Pancreas (tissue), 10 donors: ENCODE data around the gene FARP1. TPM values are rescaled to one million over a fixed set of nuclear protein-coding genes. Genes with fewer than 3 reads are reported as not detected.

ENCODE experiments used
- ATAC-seq, 4 donors: fragments of 200-7000 bp; cut with Tn5 transposase; one replicate each; pipeline versions ENCODE4 v1.8.0 to v1.9.1; 2020; ENCODE audit warnings: mild to moderate bottlenecking in 4 of 4, moderate library complexity in 4 of 4
- DNase-seq, 6 donors: peaks; one replicate each; pipeline ENCODE4 v3.0.0-alpha.2; 2020
- FAIRE-seq: peaks from 2 replicates; lab custom pipeline; 2012; peaks lifted over from hg19 to GRCh38; lab: Jason Lieb, UNC
- H3K27ac ChIP-seq, 4 donors: fragments of 200-600 bp; sonication (generic); 1 replicate in 3 of 4; 2 replicates in 1 of 4; pipeline versions ENCODE4 v1.5.0 to v1.8.0; 2020
- H3K27me3 ChIP-seq, 4 donors: fragments of 200-600 bp; one replicate each; pipeline ENCODE4 v1.8.0; 2021
- H3K36me3 ChIP-seq, 3 donors: fragments of 200-600 bp; sonication (generic) in 1 of 3; one replicate each; pipeline versions ENCODE4 v1.5.0 to v1.8.0; 2020 to 2021
- H3K4me1 ChIP-seq, 3 donors: fragments of 200-600 bp; one replicate each; pipeline ENCODE4 v1.8.0; 2021
- H3K4me3 ChIP-seq, 4 donors: fragments of 200-600 bp; sonication (generic) in 2 of 4; one replicate each; pipeline versions ENCODE4 v1.5.0 to v1.8.0; 2020 to 2021
- H3K9me3 ChIP-seq, 4 donors: fragments of 200-600 bp; one replicate each; pipeline ENCODE4 v1.8.0; 2021
- CTCF ChIP-seq, 4 donors: fragments of 200-600 bp; sonication (generic) in 3 of 4; IDR thresholded peaks; one replicate each; pipeline versions ENCODE4 v1.5.0 to v1.8.0; 2021; ENCODE audit warnings: antibody characterized with exemption in 4 of 4
- WGBS, 2 donors: extraction: QIAGEN DNeasy Blood & Tissue Kit; methylation state at CpG; one replicate each; pipeline ENCODE4 v1.1.7; 2013; 5-methylcytosine and 5-hydroxymethylcytosine counted together
- intact Hi-C, 3 donors: fragments of 100-400 bp; cut with DNase I; formaldehyde crosslinking; loops; one replicate each; pipeline versions ENCODE4 v1.11.1 to v1.14.2; 2022
- polyA plus RNA-seq, 2 donors: library from polyadenylated mRNA; stranded (reverse); fragments of 200-250 nt; gene quantifications; one replicate each; pipeline ENCODE4 v1.2.3, GENCODE V29; 2013
- total RNA-seq, 6 donors: library from RNA; stranded (reverse); fragmentation: NEBNext Ultra II Directional in 4 of 6; extraction: Animal tissue kit (Norgen Biotek cat#: 25700) in 4 of 6; gene quantifications; one replicate each; pipeline versions ENCODE4 v1.2.1 to v1.2.4, GENCODE V29; 2021 to 2023
- donor health status: healthy with polysubstance abuse.
- donor health status: DM: no; HTN: no; CAD: no; lungs with moderate emphysema.
- donor health status: DM: no; HTN: no; CAD: no.
- donor health status: control.
- donor health status: control.
- donor health status: Bipolar disorder and iron deficiency.
- donor health status: DM: yes; HTN: yes; CAD: no.
- donor health status: DM: no; HTN: no; CAD: no.
- donor health status: DM: no; HTN: no; CAD: no.
- donor health status: DM: yes; HTN: yes; CAD: no.

Gene FARP1
- total and polyA plus RNA-seq, 8 donors, result 30.8 to 95.1 (median 56.0) TPM

GRCh38 chr13:98141509-98142379, 1.1 kb upstream of the FARP1 start:
- no peaks in the 10 kb centered on the region for H3K27me3 ChIP-seq
- no peaks in the 10 kb centered on the region for H3K9me3 ChIP-seq
- DNase-seq, result peak in 5 of 6 donors; percentile 29 to 80 (median 57)
- no peak for TF ChIP-seq CTCF (IDR thresholded peaks at IDR 0.05)
- H3K4me1 ChIP-seq, result peaks cover 12 to 18% (median 18%) of the 10 kb centered on the region in 3 donors
- ATAC-seq, result peak; percentile 28 to 35 (median 32)
- no peak for FAIRE-seq
- peak overlapping the region; percentile 44 to 79 (median 60) for H3K4me3 ChIP-seq
- H3K27ac ChIP-seq, result peak overlapping the region; percentile 72 to 87 (median 83)
- no peaks in the 10 kb centered on the region for H3K36me3 ChIP-seq
- intact Hi-C loops, result loop anchor here in 2 of 3 donors (10.0 kb wide), 2 partner anchors 73 to 283 kb away; no protein-coding TSS in a partner anchor
- 29 to 33% methylated on average over 25 to 27 of the region's 27 CpGs for WGBS, 2 donors

GRCh38 chr13:98143157-98143553, 261 bp downstream of the FARP1 start:
- WGBS, 2 donors, result 0 to 1% methylated on average over 27 to 66 of the region's 66 CpGs
- Histone ChIP-seq H3K4me3 (peak overlapping the region; percentile 63 to 79 (median 70)), H3K36me3 (no peaks in the 10 kb centered on the region), H3K4me1 (peaks cover 18 to 26% (median 22%) of the 10 kb centered on the region in 3 donors), H3K27ac (peak overlapping the region; percentile 22 to 79 (median 76)), H3K27me3 (no peaks in the 10 kb centered on the region), H3K9me3 (no peaks in the 10 kb centered on the region)
- intact Hi-C loops, result loop anchor here in 2 of 3 donors (10.0 kb wide), 2 partner anchors 72 to 282 kb away; no protein-coding TSS in a partner anchor
- ATAC-seq (peak in 2 of 4 donors; percentile 38 to 57), DNase-seq (peak in 3 of 6 donors; percentile 64 to 88 (median 84)), FAIRE-seq (no peak)
- no peak for TF ChIP-seq CTCF (IDR thresholded peaks at IDR 0.05)

GRCh38 chr13:98143601-98144026, 720 bp downstream of the FARP1 start:
- peak in 4 of 6 donors; percentile 25 to 76 (median 30) for DNase-seq
- no peaks in the 10 kb centered on the region for H3K9me3 ChIP-seq
- FAIRE-seq, result no peak
- no peak for TF ChIP-seq CTCF (IDR thresholded peaks at IDR 0.05)
- peak in 3 of 4 donors; percentile 2 to 19 (median 12) for ATAC-seq
- H3K27me3 ChIP-seq, result no peaks in the 10 kb centered on the region
- intact Hi-C loops, result loop anchor here in 2 of 3 donors (10.0 kb wide), 2 partner anchors 71 to 281 kb away; no protein-coding TSS in a partner anchor
- H3K36me3 ChIP-seq, result no peaks in the 10 kb centered on the region
- WGBS, 2 donors, result 1% methylated on average over 25 to 60 of the region's 60 CpGs
- H3K4me1 ChIP-seq, result peaks cover 18 to 26% (median 22%) of the 10 kb centered on the region in 3 donors
- peak overlapping the region; percentile 22 to 79 (median 76) for H3K27ac ChIP-seq
- H3K4me3 ChIP-seq, result peak overlapping the region; percentile 63 to 79 (median 70)

- Histone ChIP-seq H3K27ac (peak overlapping the region; percentile 22 to 79 (median 76)), H3K27me3 (no peaks in the 10 kb centered on the region), H3K36me3 (no peaks in the 10 kb centered on the region), H3K4me3 (peak overlapping the region; percentile 63 to 79 (median 70)), H3K9me3 (no peaks in the 10 kb centered on the region), H3K4me1 (peaks cover 18 to 26% (median 22%) of the 10 kb centered on the region in 3 donors)
- intact Hi-C loops, result loop anchor here in 2 of 3 donors (10.0 kb wide), 2 partner anchors 71 to 281 kb away; no protein-coding TSS in a partner anchor
- WGBS, 2 donors, result 4 to 5% methylated on average over 21 of the region's 21 CpGs
- DNase-seq (peak in 5 of 6 donors; percentile 22 to 58 (median 28)), ATAC-seq (peak in 2 of 4 donors; percentile 1 to 3), FAIRE-seq (no peak)
- no peak for TF ChIP-seq CTCF (IDR thresholded peaks at IDR 0.05)
These were observed 1.3 kb downstream of the FARP1 start for GRCh38 chr13:98144027-98144741.
